ENCODE results near the gene NUDT22.
A peak's percentile ranks its signal among the peaks of the same experiment; 100 is the strongest.

NUDT22 gene

DNA sequence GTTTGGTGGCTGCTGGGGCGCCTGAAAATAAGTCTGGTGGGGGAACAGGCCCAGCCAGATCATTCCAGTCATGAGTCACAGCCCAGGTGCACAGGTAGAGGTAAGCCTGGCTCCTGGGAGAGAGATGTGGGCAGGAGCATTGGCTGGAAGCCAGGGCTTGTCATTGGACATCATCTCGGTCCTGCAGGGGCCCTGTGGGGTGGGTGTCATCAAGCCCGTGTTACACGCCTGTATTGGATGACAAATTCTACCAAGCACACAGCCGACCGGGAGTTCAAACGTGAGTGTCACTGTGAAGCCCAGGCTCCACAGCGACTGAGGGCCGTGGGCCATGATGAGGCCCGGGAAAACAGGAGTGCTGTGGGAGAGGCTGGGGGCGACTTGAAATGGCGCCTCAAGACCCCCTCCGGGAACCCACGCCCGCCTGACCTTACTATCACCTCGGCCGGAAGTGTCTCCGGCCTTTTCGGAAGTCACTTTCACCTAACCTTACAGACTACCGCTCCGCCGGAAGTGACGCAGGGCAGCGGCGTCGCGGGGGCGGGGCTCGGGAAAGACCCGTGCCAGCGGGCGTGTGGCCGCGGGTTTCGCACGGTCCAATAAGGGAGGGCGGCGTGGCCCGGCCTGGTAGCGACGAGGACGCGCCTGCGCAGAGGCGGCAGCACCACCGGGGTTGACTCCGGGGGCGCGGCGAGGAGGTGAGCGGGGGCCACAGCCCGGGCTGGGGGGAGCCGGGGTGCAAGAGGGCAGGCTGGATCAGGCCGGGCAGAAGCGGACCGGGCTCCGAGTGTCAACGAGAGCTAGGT, 14.6 kb downstream of the NUDT22 start, which contains the start of gene FKBP2:
Gene FKBP2, plus strand, starts transcription at position 661 of the 806 bp plus-strand sequence. CDS start 1,293 bp downstream, outside the sequence.
- peak within 1 kb of the TSS; percentile 85 for H3K4me3 ChIP-seq (ENCODE audit: low read depth, low read length)

DNA sequence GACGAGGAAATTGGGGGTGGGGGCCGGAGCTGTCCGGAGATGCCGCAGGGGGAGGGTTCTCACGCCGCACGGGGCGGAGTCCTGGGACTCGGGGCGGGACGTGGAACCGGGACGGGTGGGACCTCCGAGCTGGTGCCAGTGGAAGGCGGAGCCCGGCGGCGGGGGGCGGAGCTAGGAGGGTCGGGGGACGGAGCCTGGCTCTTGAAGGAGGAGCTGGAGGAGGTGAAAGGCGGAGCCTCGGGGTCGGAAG, 15.1 kb downstream of the NUDT22 start:
- TF ChIP-seq, protein P1, sequence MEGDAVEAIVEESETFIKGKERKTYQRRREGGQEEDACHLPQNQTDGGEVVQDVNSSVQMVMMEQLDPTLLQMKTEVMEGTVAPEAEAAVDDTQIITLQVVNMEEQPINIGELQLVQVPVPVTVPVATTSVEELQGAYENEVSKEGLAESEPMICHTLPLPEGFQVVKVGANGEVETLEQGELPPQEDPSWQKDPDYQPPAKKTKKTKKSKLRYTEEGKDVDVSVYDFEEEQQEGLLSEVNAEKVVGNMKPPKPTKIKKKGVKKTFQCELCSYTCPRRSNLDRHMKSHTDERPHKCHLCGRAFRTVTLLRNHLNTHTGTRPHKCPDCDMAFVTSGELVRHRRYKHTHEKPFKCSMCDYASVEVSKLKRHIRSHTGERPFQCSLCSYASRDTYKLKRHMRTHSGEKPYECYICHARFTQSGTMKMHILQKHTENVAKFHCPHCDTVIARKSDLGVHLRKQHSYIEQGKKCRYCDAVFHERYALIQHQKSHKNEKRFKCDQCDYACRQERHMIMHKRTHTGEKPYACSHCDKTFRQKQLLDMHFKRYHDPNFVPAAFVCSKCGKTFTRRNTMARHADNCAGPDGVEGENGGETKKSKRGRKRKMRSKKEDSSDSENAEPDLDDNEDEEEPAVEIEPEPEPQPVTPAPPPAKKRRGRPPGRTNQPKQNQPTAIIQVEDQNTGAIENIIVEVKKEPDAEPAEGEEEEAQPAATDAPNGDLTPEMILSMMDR (IDR thresholded peaks at IDR 0.05; ENCODE audit: low read depth, low read length): no peak
- TF ChIP-seq POLR2A (IDR thresholded peaks at IDR 0.05; ENCODE audit: extremely low read depth, insufficient read length): no peak
- TF ChIP-seq MYC (IDR thresholded peaks at IDR 0.05; ENCODE audit: low read depth, low read length): no peak
- TF ChIP-seq, protein P2, sequence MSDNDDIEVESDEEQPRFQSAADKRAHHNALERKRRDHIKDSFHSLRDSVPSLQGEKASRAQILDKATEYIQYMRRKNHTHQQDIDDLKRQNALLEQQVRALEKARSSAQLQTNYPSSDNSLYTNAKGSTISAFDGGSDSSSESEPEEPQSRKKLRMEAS (IDR thresholded peaks at IDR 0.05; ENCODE audit: low read depth, low read length): no peak
- H3K4me3 ChIP-seq (ENCODE audit: low read depth, low read length): peak overlapping the region; percentile 71
- DNase-seq (ENCODE audit: low read depth): peak; percentile 99

More for the DNA sequence above, 14.6 kb downstream of the NUDT22 start, which contains the start of gene FKBP2:
- peak; percentile 89 for TF ChIP-seq POLR2A (IDR thresholded peaks at IDR 0.05; ENCODE audit: extremely low read depth, insufficient read length)
- TF ChIP-seq, protein P2 (IDR thresholded peaks at IDR 0.05; ENCODE audit: low read depth, low read length): peak; percentile 64; the same call in 1 of the 2 replicates
- TF ChIP-seq MYC (IDR thresholded peaks at IDR 0.05; ENCODE audit: low read depth, low read length): peak; percentile 64; the same call in 1 of the 2 replicates
- TF ChIP-seq, protein P1 (IDR thresholded peaks at IDR 0.05; ENCODE audit: low read depth, low read length): no peak
- peak; percentile 98 for DNase-seq (ENCODE audit: low read depth)

DNA sequence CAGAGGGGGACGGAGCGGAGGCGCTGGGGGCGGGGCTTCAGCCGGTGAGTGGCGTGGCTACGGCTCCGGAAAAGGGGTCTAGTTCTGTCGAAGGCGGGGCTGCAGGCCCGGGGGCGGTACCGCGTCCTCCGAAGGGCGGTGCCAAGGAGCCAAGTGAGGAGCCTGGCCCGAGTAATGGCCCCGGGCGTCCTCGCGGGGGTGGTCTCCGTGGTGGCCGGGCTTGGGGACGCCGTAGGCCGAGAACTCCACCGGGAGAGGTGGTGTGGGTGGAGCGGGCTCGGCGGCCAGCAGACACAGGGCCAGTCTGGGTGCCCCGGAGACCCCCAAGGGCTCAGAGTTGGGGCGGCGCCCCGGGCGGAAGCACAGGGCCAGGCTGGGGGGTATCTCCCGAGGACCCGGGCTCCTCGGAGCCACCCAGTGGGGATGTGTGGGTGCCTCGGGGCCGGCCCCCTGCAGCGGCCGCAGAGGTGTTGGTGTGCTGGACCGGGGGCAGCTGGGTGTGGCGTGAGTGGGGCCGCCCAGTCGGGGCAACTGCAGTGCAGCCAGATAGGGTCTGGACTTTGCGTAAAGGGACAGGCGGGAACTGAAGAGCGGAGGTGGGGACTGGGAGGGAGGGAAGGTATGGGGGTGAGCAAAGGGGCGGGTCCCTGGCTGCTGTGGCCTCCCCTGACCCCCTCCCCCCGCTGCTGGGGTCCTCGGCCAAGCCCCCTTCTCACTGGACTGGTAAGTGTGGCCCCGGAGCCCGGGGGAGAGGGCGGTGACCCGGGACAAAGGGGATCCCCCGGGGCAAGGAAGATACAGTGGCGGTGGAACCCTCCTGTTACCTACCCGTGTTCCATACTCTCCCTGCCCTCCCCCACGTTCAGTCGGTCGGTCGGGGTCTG, 15.7 kb downstream of the NUDT22 start:
- peak overlapping the region; percentile 71 for H3K4me3 ChIP-seq (ENCODE audit: low read depth, low read length)
- TF ChIP-seq, protein P1 (IDR thresholded peaks at IDR 0.05; ENCODE audit: low read depth, low read length): no peak
- TF ChIP-seq, protein P2 (IDR thresholded peaks at IDR 0.05; ENCODE audit: low read depth, low read length): peak; percentile 48; the same call in 1 of the 2 replicates
- TF ChIP-seq POLR2A (IDR thresholded peaks at IDR 0.05; ENCODE audit: extremely low read depth, insufficient read length): peak; percentile 79
- TF ChIP-seq MYC (IDR thresholded peaks at IDR 0.05; ENCODE audit: low read depth, low read length): no peak; the same call in 1 of the 2 replicates
- DNase-seq (ENCODE audit: low read depth): peak; percentile 76

DNA sequence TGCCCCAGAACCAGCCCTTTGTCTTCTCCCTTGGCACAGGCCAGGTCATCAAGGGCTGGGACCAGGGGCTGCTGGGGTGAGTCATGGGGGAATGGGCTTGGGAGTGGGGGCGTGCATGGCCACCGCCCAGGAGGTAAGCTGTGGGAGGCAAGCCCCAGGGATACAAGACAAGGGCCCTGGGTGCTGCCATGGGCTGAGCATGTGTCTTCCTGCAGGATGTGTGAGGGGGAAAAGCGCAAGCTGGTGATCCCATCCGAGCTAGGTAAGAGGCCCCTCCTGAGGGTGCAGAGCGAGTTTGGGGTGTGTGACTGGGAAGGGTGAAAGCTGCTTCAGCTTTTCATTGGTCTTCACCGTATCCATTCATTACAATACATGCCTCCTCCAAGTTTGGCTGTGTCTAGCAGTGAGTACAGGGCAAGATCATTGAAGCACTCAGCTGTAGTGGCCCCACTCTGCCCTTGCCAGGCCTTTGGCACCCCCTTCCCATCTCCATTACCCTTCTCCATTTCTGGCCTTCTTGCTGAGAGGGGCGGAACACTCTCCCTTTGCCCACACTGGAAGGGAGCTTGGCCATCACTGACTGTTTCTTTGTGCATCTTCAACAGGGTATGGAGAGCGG, 17.3 kb downstream of the NUDT22 start:
- H3K4me3 ChIP-seq (ENCODE audit: low read depth, low read length): no peak overlapping the region
- DNase-seq (ENCODE audit: low read depth): peak; percentile 49
- TF ChIP-seq MYC (IDR thresholded peaks at IDR 0.05; ENCODE audit: low read depth, low read length) (no peak), POLR2A (IDR thresholded peaks at IDR 0.05; ENCODE audit: extremely low read depth, insufficient read length) (no peak)
- TF ChIP-seq, protein P2 (IDR thresholded peaks at IDR 0.05; ENCODE audit: low read depth, low read length): no peak
- TF ChIP-seq, protein P1 (IDR thresholded peaks at IDR 0.05; ENCODE audit: low read depth, low read length): no peak

DNA sequence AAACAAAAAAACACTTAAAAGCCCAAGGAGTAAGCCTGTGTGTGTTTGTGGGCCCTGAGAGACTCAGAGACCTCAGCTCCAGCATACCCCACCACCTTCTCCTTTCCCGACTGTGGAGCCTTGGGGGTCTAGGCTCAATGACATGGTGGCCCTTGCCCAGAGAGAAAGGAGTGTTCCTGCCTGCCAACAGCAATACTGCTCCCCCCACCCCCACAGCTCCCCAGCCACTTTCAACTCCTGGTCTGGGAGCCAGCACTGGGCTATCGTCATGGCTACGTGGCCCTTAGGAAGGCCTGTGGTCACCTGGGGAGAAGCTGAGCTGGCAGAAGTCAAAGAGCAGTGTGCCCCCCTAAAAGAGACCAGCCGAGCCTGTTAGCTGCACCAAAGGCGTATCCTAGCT, 18.0 kb downstream of the NUDT22 start:
- H3K4me3 ChIP-seq (ENCODE audit: low read depth, low read length): no peak overlapping the region
- TF ChIP-seq, protein P1 (IDR thresholded peaks at IDR 0.05; ENCODE audit: low read depth, low read length): no peak
- no peak for TF ChIP-seq POLR2A (IDR thresholded peaks at IDR 0.05; ENCODE audit: extremely low read depth, insufficient read length)
- no peak for TF ChIP-seq MYC (IDR thresholded peaks at IDR 0.05; ENCODE audit: low read depth, low read length)
- TF ChIP-seq, protein P2 (IDR thresholded peaks at IDR 0.05; ENCODE audit: low read depth, low read length): no peak
- DNase-seq (ENCODE audit: low read depth): no peak
